Osteoblast (primary cell): Measurements from ENCODE around the gene RTTN. TPM values are rescaled to one million over a fixed set of nuclear protein-coding genes. Genes with fewer than 3 reads are reported as not detected.

Experiments used
- DNase-seq: peaks from one replicate; pipeline ENCODE4 v3.0.0; 2011; ENCODE audit warnings: low spot score, mixed read lengths; ENCODE audit not compliant: insufficient read length; ENCODE audit errors: missing footprints
- H2AFZ ChIP-seq: 2 replicates; pipeline ENCODE4 v1.6.0; 2011; ENCODE audit warnings: mild to moderate bottlenecking, low read length
- H3K27ac ChIP-seq: 2 replicates; pipeline ENCODE4 v1.5.1; 2011; ENCODE audit warnings: mild to moderate bottlenecking, low read depth, low read length, moderate library complexity
- H3K27me3 ChIP-seq: 2 replicates; pipeline ENCODE4 v1.6.0; 2012; ENCODE audit warnings: mild to moderate bottlenecking, control low read depth, inconsistent platforms, low read length, moderate library complexity; ENCODE audit not compliant: insufficient read depth
- H3K36me3 ChIP-seq: 2 replicates; pipeline ENCODE4 v1.5.1; 2011; ENCODE audit warnings: mild to moderate bottlenecking, low read length, control low read depth, moderate library complexity; ENCODE audit not compliant: insufficient read depth
- H3K4me1 ChIP-seq: 2 replicates; pipeline ENCODE4 v1.5.1; 2011; ENCODE audit warnings: mild to moderate bottlenecking, low read length, control low read depth, moderate library complexity; ENCODE audit not compliant: insufficient read depth
- H3K4me2 ChIP-seq: 2 replicates; pipeline ENCODE4 v1.6.0; 2011; ENCODE audit warnings: mild to moderate bottlenecking, low read length; ENCODE audit not compliant: insufficient read depth
- H3K4me3 ChIP-seq: fragments of 200-600 bp; sonication (generic); 3 replicates; pipeline ENCODE4 v1.5.1; 2012; ENCODE audit warnings: mild to moderate bottlenecking, low read length, inconsistent platforms; ENCODE audit not compliant: insufficient read depth
- H3K79me2 ChIP-seq: 2 replicates; pipeline ENCODE4 v1.6.0; 2012; ENCODE audit warnings: mild to moderate bottlenecking, low read length, control low read depth, inconsistent platforms; ENCODE audit not compliant: insufficient read depth
- H3K9me3 ChIP-seq: 2 replicates; pipeline ENCODE4 v1.5.1; 2011; ENCODE audit warnings: low read depth, low read length, control low read depth
- H4K20me1 ChIP-seq: 2 replicates; pipeline ENCODE4 v1.6.0; 2012; ENCODE audit warnings: mild to moderate bottlenecking, low read length, control low read depth; ENCODE audit not compliant: insufficient read depth
- CTCF ChIP-seq: IDR thresholded peaks from 2 replicates; pipeline ENCODE4 v1.5.1; 2011; ENCODE audit warnings: mild to moderate bottlenecking, low read depth, low read length, moderate library complexity; ENCODE audit errors: extremely low read depth
- total RNA-seq: library from RNA; depleted of rRNA; stranded (reverse); fragments of >200 nt; gene quantifications from 2 replicates; pipeline ENCODE4 v1.2.3, GENCODE V29; 2012

The RTTN gene
- total RNA-seq, 1 donor = 11.2 TPM

GRCh38 chr18:70221156-70221914, 15.8 kb upstream of the RTTN start:
- no peak for DNase-seq
- H3K4me1 ChIP-seq = no peaks in the 10 kb centered on the region
- peaks cover 18% of the 10 kb centered on the region for H3K27me3 ChIP-seq
- peak overlapping the region; percentile 48 for H2AFZ ChIP-seq
- H3K4me2 ChIP-seq = peak overlapping the region; percentile 41
- no peak overlapping the region for H3K27ac ChIP-seq
- no peaks in the 10 kb centered on the region for H4K20me1 ChIP-seq
- H3K4me3 ChIP-seq = peak overlapping the region; percentile 28
- no peak for TF ChIP-seq CTCF
- no peaks in the 10 kb centered on the region for H3K79me2 ChIP-seq
- H3K9me3 ChIP-seq = no peaks in the 10 kb centered on the region
- no peaks in the 10 kb centered on the region for H3K36me3 ChIP-seq

GRCh38 chr18:70220628-70221027, 15.1 kb upstream of the RTTN start:
- TF ChIP-seq CTCF = no peak
- H3K4me3 ChIP-seq = no peak overlapping the region
- H3K79me2 ChIP-seq = no peaks in the 10 kb centered on the region
- no peaks in the 10 kb centered on the region for H3K36me3 ChIP-seq
- no peaks in the 10 kb centered on the region for H3K4me1 ChIP-seq
- H4K20me1 ChIP-seq = no peaks in the 10 kb centered on the region
- DNase-seq = no peak
- H3K27me3 ChIP-seq = peaks cover 18% of the 10 kb centered on the region
- no peaks in the 10 kb centered on the region for H3K9me3 ChIP-seq
- H3K27ac ChIP-seq = no peak overlapping the region
- H2AFZ ChIP-seq = no peak overlapping the region
- H3K4me2 ChIP-seq = no peak overlapping the region

- no peak overlapping the region for H3K4me3 ChIP-seq
- no peak overlapping the region for H3K4me2 ChIP-seq
- H3K79me2 ChIP-seq = no peaks in the 10 kb centered on the region
- peaks cover 18% of the 10 kb centered on the region for H3K27me3 ChIP-seq
- H3K36me3 ChIP-seq = no peaks in the 10 kb centered on the region
- H3K4me1 ChIP-seq = no peaks in the 10 kb centered on the region
- no peak for DNase-seq
- no peak for TF ChIP-seq CTCF
- no peak overlapping the region for H3K27ac ChIP-seq
- H2AFZ ChIP-seq = no peak overlapping the region
- H4K20me1 ChIP-seq = no peaks in the 10 kb centered on the region
- no peaks in the 10 kb centered on the region for H3K9me3 ChIP-seq
These were observed 14.2 kb upstream of the RTTN start for GRCh38 chr18:70219688-70220087.

GRCh38 chr18:70216788-70217187, 11.3 kb upstream of the RTTN start:
- Histone ChIP-seq H3K27ac (no peak overlapping the region), H3K36me3 (no peaks in the 10 kb centered on the region), H3K4me1 (no peaks in the 10 kb centered on the region), H3K79me2 (no peaks in the 10 kb centered on the region), H3K4me2 (no peak overlapping the region), H2AFZ (no peak overlapping the region), H3K27me3 (peaks cover 6% of the 10 kb centered on the region), H3K9me3 (no peaks in the 10 kb centered on the region), H4K20me1 (no peaks in the 10 kb centered on the region), H3K4me3 (no peak overlapping the region)
- TF ChIP-seq CTCF = no peak
- DNase-seq = no peak
